Immature natural killer cell (primary cell): Measurements from ENCODE around the gene CMTM7. TPM values are rescaled to one million over a fixed set of nuclear protein-coding genes. Genes with fewer than 3 reads are reported as not detected.
"Not testable (repeated sequence)": the region's sequence is repeated elsewhere in the genome, so short reads cannot be mapped to it uniquely, and the experiment has no call there.

Source experiments
- DNase-seq, 3 donors: peaks; one replicate each; pipeline ENCODE4 v3.0.0; 2022; ENCODE audit warnings: mixed read lengths in 1 of 3
- H3K27ac Mint-ChIP-seq, 6 donors: one replicate each; pipeline ENCODE4 v1.8.0; 2020; ENCODE audit warnings: mixed read lengths in 6 of 6, mild to moderate bottlenecking in 5 of 6, inconsistent platforms in 4 of 6, moderate library complexity in 3 of 6
- H3K27me3 Mint-ChIP-seq, 3 donors: one replicate each; pipeline ENCODE4 v1.8.0; 2020 to 2021; ENCODE audit warnings: low read depth in 3 of 3, mild to moderate bottlenecking in 3 of 3, mixed read lengths in 3 of 3, moderate library complexity in 3 of 3, inconsistent platforms in 1 of 3
- H3K36me3 Mint-ChIP-seq, 3 donors: one replicate each; pipeline ENCODE4 v1.8.0; 2020; ENCODE audit warnings: mixed read lengths in 3 of 3, inconsistent platforms in 2 of 3, mild to moderate bottlenecking in 2 of 3
- H3K4me1 Mint-ChIP-seq, 2 donors: one replicate each; pipeline ENCODE4 v1.8.0; 2020; ENCODE audit warnings: inconsistent platforms in 2 of 2, mild to moderate bottlenecking in 2 of 2, mixed read lengths in 2 of 2, moderate library complexity in 1 of 2
- H3K4me3 Mint-ChIP-seq, 5 donors: one replicate each; pipeline ENCODE4 v1.8.0; 2020; ENCODE audit warnings: mild to moderate bottlenecking in 5 of 5, mixed read lengths in 5 of 5, inconsistent platforms in 3 of 5, moderate library complexity in 3 of 5
- H3K9me3 Mint-ChIP-seq, 6 donors: one replicate each; pipeline ENCODE4 v1.8.0; 2020; ENCODE audit warnings: mild to moderate bottlenecking in 6 of 6, mixed read lengths in 6 of 6, inconsistent platforms in 4 of 6, moderate library complexity in 3 of 6
- polyA plus RNA-seq, 3 donors: library from polyadenylated mRNA; unstranded; fragments of 300-500 nt; fragmentation: Illumina TruSeq; gene quantifications; one replicate each; pipeline ENCODE4 v1.2.3, GENCODE V29; 2021

The CMTM7 gene
- polyA plus RNA-seq, 3 donors from 2014 or later = 16.8 to 29.8 (median 28.2) TPM

DNA sequence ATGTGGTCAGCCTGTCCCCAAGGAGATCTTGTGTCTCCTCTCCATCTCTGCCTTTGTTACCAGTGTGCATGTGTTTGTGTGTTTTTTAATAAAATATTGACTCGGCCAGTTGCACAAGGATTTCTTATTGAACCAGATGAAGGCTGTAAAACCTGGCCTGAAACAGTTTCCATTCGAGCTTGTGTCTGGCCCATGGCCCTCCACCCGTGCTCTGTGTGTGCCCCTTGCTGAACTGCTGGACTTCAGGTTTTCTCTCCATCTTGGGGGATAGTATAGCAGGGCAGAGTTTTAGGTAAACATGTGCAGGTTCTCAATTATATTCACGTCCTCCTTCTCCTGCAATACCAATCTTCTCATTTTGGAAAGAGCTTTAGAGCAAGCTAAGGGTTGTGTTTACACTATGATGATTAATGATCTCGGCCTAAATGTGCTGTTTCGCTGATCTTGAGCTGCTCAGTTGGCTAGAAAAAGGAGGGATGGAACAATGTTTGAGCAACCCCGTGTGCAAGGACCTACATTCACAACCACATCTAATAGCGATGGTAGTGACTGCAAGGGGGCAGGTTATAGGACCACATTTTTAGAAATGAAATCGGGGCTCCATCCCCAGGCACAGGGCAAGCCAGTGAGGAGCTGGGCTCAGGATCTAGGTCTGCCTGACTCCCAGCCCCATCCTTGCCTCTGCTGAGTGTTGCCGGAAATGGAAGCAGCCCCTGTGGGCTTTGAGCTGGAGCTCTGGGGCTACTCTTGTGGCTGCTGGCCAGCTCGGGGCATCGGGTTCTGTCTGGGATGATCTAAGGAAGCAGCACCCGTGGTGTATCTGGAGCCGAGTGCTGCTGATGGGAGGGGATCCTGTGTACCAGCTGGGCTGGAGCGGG lies 63.3 kb downstream of the CMTM7 start:
- Mint-ChIP-seq H3K27me3 (peaks cover 1 to 2% (median 2%) of the 10 kb centered on the region in 3 donors), H3K36me3 (peaks cover 4 to 16% (median 12%) of the 10 kb centered on the region in 3 donors), H3K9me3 (no peaks in the 10 kb centered on the region), H3K4me3 (no peak overlapping the region), H3K4me1 (peaks cover 12 to 17% of the 10 kb centered on the region in 2 donors), H3K27ac (peak overlapping the region in 2 of 6 donors; percentile 69 to 72)
- no peak for DNase-seq

DNA sequence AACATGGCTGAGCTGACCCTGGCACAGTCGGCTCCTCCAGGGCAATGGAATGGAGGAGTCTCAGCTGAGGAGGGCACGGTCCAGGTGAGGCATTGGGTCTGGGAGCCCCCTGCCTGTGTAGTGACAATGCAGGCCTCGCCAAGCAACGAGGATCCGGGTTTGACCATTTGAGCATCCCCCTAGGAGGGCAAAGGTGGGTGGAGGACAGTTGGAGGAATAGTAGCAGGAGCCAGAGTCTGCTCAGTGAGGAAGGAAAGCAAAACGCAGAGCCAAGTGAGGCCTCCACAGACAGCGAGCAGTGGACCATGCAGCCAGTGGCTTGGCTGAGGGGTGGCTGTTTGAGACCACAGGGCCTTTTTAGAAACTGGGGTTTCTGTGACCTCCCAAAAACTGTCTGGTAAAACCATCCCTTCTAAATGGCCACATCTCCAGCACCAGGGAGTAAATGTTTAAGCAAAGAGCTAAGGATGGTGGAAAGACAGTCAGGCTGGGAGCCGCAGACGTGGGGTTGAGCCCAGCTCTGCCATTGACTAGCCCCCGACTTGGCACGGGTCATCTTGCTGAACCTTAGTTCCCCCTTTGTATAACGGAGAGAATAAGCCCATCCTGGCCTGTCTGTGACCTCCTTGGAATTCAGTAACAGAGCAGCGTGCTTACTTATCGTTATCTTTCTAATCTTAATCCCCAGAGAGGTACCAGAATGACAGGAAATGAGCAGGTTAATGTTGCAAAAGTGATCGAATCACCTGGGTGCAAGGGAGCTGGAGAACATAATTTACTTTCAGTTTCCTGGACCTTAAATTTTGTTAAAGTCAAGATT lies 64.2 kb downstream of the CMTM7 start:
- Mint-ChIP-seq H3K4me3 (no peak overlapping the region), H3K27ac (peak overlapping the region in 2 of 6 donors; percentile 69 to 71)

DNA sequence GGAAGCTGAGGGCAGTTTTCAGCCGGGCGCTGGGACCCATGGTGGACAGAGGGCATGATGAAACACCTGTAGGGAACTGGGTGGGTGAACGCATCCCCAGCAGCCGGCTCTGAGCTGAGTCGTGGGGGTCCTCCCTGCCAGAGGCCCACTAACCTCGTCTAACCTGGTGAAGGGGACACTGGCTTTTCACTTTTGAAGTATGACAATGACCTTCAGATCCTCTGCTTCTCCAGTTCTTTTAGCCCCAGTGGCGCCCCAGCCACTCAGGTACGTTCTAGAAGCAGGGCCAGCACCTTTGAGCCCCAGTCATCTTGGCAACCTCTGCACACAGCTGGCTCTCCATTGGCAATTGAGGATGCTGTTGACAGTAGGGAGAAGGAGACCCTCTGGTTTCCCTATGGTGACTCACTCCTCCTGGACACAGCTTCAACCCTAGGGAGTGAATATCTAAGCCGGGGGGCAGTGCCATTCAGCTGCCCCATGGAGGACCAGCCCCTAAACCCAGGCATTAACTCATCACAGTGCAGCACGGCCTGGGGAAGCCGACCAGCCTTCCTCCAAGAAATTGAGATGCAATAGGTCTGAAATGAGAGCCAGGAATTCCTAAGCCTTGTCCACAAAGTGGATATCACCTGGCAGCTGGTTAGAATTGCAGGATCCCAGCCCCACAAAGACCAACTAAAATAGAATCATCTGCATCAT lies 64.9 kb downstream of the CMTM7 start:
- H3K27me3 Mint-ChIP-seq = peaks cover 2 to 6% (median 4%) of the 10 kb centered on the region in 3 donors
- H3K9me3 Mint-ChIP-seq = no peaks in the 10 kb centered on the region
- no peak overlapping the region for H3K4me3 Mint-ChIP-seq
- H3K4me1 Mint-ChIP-seq = peaks cover 12 to 17% of the 10 kb centered on the region in 2 donors
- H3K36me3 Mint-ChIP-seq = peaks cover 4 to 16% (median 12%) of the 10 kb centered on the region in 3 donors
- peak overlapping the region in 1 of 6 donors; percentile 71 for H3K27ac Mint-ChIP-seq
- DNase-seq = no peak

More for the DNA sequence above, 64.2 kb downstream of the CMTM7 start:
- Mint-ChIP-seq H3K27me3 (peaks cover 2 to 6% (median 4%) of the 10 kb centered on the region in 3 donors), H3K36me3 (peaks cover 4 to 16% (median 12%) of the 10 kb centered on the region in 3 donors), H3K9me3 (no peaks in the 10 kb centered on the region), H3K4me1 (peaks cover 12 to 17% of the 10 kb centered on the region in 2 donors)
- DNase-seq = no peak

DNA sequence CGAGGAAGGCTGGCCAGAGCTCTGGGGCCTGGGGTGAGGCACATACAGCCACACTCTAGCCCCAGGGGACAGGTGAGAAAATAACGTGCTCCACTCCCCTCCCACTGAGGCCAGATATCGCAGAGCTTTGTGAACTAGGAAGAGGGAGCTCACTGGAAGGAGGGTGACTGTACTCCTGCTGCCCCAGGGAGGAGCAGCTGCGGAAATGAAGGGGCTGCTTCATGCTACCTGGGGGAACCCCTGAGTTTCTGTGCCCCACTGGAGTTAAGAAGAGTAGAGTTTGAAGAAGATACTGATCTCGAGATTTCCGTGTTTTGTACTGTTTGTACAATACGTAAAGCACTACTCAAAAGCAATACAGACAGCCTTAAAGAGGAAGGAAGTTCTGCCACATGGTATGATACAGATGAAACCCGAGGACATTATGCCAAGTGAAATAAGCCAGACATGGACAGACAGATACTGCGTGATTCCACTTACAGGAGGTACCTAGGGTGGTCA lies 66.4 kb downstream of the CMTM7 start:
- H3K27ac Mint-ChIP-seq = peak overlapping the region; percentile 85 to 100 (median 92)
- peak; percentile 22 to 38 (median 36) for DNase-seq

DNA sequence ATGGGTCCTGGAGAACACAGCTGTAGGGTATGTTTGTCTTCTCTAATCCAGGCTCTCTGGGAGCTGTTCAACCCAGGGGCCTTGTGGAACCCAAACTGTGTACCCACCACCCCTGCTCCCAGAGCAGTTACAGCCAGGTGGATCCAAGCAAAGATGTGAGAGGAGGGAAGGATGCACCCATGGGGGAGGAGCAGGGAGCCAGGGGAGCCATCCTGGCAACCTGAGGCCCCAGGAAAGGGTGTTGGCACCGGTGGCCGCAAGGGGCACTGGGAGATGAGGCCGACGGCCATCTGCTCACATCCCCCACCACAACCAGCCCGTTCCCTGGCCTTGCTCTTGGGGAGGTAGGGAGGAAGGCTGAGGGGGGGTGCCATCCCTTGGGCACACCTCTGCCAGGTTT lies 67.8 kb downstream of the CMTM7 start:
- peaks cover 4 to 11% (median 7%) of the 10 kb centered on the region in 3 donors for H3K36me3 Mint-ChIP-seq
- H3K4me3 Mint-ChIP-seq = peak overlapping the region in 4 of 5 donors; percentile 48 to 89 (median 85)
- H3K27me3 Mint-ChIP-seq = peaks cover 2 to 6% (median 4%) of the 10 kb centered on the region in 3 donors
- no peaks in the 10 kb centered on the region for H3K9me3 Mint-ChIP-seq
- H3K27ac Mint-ChIP-seq = peak overlapping the region in 4 of 6 donors; percentile 73 to 95 (median 92)
- DNase-seq = no peak
- peaks cover 12 to 17% of the 10 kb centered on the region in 2 donors for H3K4me1 Mint-ChIP-seq

More for the DNA sequence above, 66.4 kb downstream of the CMTM7 start:
- Mint-ChIP-seq H3K4me1 (peaks cover 12 to 17% of the 10 kb centered on the region in 2 donors), H3K36me3 (peaks cover 4 to 13% (median 12%) of the 10 kb centered on the region in 3 donors), H3K9me3 (no peaks in the 10 kb centered on the region), H3K27me3 (peaks cover 2 to 6% (median 4%) of the 10 kb centered on the region in 3 donors), H3K4me3 (peak overlapping the region; percentile 63 to 87 (median 77))

DNA sequence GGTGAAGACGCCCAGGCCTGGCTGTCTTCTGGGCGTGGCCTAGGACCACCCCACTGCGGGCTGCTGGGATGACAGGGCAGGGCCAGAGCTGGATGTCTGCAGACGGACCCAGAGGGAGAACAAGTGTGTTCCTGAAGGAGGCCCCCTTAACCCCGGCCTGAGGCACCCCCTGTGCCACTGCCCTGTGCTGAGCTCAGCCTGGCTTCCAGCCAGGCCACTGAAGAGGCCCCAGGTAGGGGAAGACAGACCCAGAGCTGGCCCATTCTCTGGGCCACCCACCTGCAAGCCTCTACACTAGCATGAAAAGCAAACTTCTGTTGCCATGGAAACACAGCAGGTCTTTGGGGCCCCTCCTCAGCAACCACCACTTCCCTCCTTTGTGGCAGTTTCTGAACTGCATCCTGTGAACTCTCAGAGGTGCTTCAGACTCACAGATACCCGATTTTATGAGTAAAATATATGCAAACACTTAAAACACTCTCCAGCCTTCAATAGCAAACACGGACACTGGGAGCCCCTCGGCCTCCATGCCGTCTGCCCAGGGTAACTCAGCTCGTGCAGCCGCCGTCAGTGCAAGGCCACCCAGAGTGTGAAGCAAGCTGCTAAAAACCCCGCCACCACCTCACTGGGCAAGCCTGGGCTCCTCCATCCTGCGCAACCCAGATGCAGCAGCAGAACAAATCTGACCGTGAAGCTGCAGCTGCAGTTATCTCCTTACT lies 68.5 kb downstream of the CMTM7 start:
- Mint-ChIP-seq H3K27ac (peak overlapping the region in 3 of 6 donors; percentile 91 to 95 (median 94)), H3K36me3 (peaks cover 0 to 4% (median 3%) of the 10 kb centered on the region in 3 donors), H3K4me1 (peaks cover 12 to 17% of the 10 kb centered on the region in 2 donors), H3K4me3 (peak overlapping the region; percentile 79 to 89 (median 83)), H3K9me3 (no peaks in the 10 kb centered on the region), H3K27me3 (peaks cover 2 to 6% (median 4%) of the 10 kb centered on the region in 3 donors)
- peak; percentile 76 to 83 (median 82) for DNase-seq

DNA sequence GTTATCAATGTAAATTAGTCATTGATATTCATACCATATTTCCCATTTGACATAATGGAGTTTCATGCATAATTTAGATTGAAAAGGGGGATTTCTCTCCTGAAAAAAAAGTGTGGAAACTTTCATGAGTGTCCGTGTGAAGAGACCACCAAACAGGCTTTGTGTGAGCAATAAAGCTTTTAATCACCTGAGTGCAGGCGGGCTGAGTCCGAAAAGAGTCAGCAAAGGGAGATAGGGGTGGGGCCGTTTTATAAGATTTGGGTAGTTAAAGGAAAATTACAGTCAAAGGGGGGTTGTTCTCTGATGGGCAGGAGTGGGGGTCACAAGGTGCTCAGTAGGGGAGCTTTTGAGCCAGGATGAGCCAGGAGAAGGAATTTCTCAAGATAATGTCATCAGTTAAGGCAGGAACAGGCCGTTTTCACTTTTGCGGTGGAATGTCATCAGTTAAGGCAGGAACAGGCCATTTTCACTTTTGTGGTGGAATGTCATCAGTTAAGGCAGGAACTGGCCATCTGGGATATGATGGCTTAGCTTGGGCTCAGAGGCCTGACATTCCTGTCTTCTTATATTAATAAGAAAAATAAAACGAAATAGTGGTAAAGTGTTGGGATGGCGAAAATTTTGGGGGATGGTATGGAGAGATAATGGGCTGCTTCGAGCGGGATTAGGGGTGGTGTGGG lies 69.3 kb downstream of the CMTM7 start:
- Mint-ChIP-seq H3K4me3 (peak overlapping the region; percentile 79 to 89 (median 83)), H3K27ac (peak overlapping the region in 3 of 6 donors; percentile 91 to 95 (median 94))
- H3K9me3 Mint-ChIP-seq = not testable (repeated sequence)

DNA sequence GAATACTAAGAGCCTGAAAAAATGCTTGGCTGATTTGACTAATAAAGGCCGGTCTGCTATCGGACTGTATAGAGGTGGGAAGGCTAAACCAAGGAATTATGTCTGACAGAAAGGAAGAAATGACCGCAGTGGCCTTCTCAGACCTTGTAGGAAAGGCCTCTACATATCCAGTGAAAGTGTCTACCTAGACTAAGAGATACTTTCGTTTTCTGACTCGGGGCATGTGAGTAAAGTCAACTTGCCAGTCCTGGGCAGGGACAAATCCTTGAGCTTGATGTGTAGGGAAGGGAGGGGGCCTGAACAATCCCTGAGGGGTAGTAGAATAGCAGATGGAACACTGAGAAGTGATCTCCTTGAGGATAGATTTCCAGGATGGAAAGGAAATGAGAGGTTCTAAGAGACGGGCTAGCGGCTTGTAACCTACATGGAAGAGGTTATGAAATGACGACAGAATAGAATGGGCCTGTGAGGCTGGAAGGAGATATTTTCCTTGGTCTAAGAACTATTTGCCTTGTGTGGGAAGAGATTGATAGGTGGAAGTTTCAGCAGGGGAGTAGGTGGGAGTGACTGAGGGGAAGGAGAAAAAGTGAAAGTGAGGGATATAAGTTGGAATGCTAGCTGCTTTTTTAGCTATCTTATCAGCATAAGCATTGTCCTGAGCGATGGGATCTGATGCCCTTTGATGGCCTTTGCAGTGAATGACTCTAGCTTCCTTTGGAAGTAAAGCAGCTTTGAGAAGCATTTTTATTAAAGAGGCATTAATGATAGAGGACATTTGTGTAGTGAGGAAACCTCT lies 70.7 kb downstream of the CMTM7 start:
- H3K36me3 Mint-ChIP-seq, H3K4me3 Mint-ChIP-seq, H3K27me3 Mint-ChIP-seq, H3K27ac Mint-ChIP-seq, DNase-seq, H3K9me3 Mint-ChIP-seq: not testable (repeated sequence)
- peaks cover 12% of the 10 kb centered on the region in 2 donors for H3K4me1 Mint-ChIP-seq

More for the DNA sequence above, 69.3 kb downstream of the CMTM7 start:
- H3K27me3 Mint-ChIP-seq, DNase-seq, H3K36me3 Mint-ChIP-seq: not testable (repeated sequence)
- peaks cover 12 to 15% of the 10 kb centered on the region in 2 donors for H3K4me1 Mint-ChIP-seq

DNA sequence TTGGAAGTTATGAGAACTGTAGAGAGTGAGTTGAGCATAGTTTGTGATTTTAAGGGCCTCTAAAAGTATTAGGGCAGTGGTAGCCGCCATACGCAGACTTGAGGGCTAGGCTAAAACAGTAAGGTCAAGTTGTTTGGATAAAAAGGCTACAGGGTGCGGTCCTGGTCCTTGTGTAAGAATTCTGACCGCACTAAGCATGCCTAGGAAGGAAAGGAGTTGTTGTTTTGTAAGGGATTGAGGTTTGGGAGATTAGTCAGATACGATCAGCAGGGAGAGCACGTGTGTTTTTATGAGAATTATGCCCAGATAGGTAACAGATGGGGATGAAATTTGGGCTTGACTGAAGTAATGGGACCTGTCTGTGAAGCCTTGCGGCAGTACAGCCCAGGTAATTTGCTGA lies 71.8 kb downstream of the CMTM7 start:
- not testable (repeated sequence) for H3K27ac Mint-ChIP-seq

DNA sequence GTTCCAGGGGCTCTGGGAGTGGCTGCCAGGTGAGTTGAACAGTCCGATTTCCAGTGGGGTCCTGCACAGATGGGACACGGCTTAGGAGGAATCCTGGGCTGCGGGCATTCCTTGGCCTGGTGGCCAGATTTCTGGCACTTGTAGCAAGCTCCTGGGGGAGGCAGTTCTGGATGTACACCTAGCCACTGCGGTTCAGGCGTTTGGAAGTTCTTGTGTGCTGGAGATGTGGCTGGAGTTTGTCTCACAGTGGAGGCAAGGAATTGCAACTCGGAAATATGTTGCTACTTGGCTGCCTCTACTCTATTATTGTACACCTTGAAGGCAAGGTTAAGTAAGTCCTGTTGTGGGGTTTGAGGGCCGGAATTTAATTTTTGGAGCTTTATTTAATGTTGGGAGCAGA lies 73.1 kb downstream of the CMTM7 start:
- not testable (repeated sequence) for H3K4me3 Mint-ChIP-seq, H3K4me1 Mint-ChIP-seq, DNase-seq, H3K27me3 Mint-ChIP-seq, H3K27ac Mint-ChIP-seq, H3K9me3 Mint-ChIP-seq, H3K36me3 Mint-ChIP-seq

More for the DNA sequence above, 71.8 kb downstream of the CMTM7 start:
- not testable (repeated sequence) for H3K9me3 Mint-ChIP-seq, H3K4me1 Mint-ChIP-seq, H3K27me3 Mint-ChIP-seq, H3K4me3 Mint-ChIP-seq, DNase-seq, H3K36me3 Mint-ChIP-seq

DNA sequence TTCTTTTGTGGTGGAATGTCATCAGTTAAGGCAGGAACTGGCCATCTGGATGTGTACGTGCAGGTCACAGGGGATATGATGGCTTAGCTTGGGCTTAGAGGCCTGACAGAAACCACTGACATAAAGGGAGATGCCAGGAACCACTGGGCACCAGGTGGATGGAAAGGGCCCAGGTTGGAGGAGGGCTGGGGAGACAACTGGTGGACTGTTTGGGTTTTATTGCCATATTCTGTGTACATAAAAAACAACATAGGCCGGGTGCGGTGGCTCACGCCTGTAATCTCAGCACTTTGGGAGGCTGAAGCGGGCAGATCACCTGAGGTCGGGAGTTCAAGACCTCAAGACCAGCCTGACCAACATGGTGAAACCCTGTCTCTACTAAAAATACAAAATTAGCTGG lies 75.2 kb downstream of the CMTM7 start:
- not testable (repeated sequence) for H3K27ac Mint-ChIP-seq, H3K4me1 Mint-ChIP-seq, H3K36me3 Mint-ChIP-seq, DNase-seq, H3K27me3 Mint-ChIP-seq, H3K9me3 Mint-ChIP-seq
- peak overlapping the region; percentile 26 to 64 (median 54) for H3K4me3 Mint-ChIP-seq
